Ovary (tissue), 3 donors: ENCODE data around the gene HSPA12A.

Experiments used
- EP300 ChIP-seq: sonication (generic); formaldehyde crosslinking; IDR thresholded peaks from one replicate; pipeline ENCODE4 v1.6.1; 2017; ENCODE audit warnings: antibody characterized with exemption
- TF ChIP-seq, protein P1 (sequence below), 3 donors: fragments of 450-650 bp in 2 of 3; fragments of 200-600 bp in 1 of 3; IDR thresholded peaks; one replicate each; pipeline versions ENCODE4 v1.5.1 to v1.8.0; 2016 to 2022; ENCODE audit warnings: antibody characterized with exemption in 3 of 3, mild to moderate bottlenecking in 1 of 3
- donor health status: DM: no; HTN: no; CAD: no.

DNA sequence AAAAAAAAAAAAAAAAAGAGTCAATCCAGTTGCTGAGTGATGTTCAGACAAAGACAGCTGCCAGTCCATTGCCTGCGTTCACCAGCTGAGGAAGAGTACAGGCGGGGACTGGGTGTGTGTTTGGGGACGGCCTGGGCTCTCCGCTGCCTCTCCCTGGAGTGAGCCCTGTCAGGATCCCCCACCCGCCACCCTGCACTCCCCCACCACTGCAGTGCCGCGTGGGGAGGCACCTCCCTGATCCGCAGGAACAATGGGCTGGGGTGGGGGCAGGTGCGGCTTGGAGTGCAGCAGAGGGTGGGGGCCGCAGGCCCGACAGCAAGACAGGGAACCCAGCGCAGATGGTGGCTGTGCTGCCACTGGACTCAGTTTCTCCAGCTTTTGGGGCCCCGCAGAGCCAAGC, 1.4 kb downstream of the HSPA12A start:
- TF ChIP-seq, protein P1, sequence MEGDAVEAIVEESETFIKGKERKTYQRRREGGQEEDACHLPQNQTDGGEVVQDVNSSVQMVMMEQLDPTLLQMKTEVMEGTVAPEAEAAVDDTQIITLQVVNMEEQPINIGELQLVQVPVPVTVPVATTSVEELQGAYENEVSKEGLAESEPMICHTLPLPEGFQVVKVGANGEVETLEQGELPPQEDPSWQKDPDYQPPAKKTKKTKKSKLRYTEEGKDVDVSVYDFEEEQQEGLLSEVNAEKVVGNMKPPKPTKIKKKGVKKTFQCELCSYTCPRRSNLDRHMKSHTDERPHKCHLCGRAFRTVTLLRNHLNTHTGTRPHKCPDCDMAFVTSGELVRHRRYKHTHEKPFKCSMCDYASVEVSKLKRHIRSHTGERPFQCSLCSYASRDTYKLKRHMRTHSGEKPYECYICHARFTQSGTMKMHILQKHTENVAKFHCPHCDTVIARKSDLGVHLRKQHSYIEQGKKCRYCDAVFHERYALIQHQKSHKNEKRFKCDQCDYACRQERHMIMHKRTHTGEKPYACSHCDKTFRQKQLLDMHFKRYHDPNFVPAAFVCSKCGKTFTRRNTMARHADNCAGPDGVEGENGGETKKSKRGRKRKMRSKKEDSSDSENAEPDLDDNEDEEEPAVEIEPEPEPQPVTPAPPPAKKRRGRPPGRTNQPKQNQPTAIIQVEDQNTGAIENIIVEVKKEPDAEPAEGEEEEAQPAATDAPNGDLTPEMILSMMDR (IDR thresholded peaks at IDR 0.05), result no peak
- TF ChIP-seq EP300, result no peak
